Measurements from ENCODE around the gene ASB1.

GRCh38 chr2:238478216-238478615 lies 51.5 kb downstream of the ASB1 start:
- TF ChIP-seq CTCF (IDR thresholded peaks at IDR 0.05) = no peak
- no peak for TF ChIP-seq EZH2 (IDR thresholded peaks at IDR 0.05; ENCODE audit: borderline replicate concordance, insufficient read depth, low read depth, low read length, poor library complexity, severe bottlenecking)

Data from B cell (primary cell).